D341Med (cell line): ENCODE data around the gene CDC16.
"Not testable (repeated sequence)": the region's sequence is repeated elsewhere in the genome, so short reads cannot be mapped to it uniquely, and the experiment has no call there.

Experiments used
- DNase-seq: peaks from one replicate; pipeline ENCODE4 v3.0.0; 2012; ENCODE audit warnings: low spot score

Gene CDC16

DNA sequence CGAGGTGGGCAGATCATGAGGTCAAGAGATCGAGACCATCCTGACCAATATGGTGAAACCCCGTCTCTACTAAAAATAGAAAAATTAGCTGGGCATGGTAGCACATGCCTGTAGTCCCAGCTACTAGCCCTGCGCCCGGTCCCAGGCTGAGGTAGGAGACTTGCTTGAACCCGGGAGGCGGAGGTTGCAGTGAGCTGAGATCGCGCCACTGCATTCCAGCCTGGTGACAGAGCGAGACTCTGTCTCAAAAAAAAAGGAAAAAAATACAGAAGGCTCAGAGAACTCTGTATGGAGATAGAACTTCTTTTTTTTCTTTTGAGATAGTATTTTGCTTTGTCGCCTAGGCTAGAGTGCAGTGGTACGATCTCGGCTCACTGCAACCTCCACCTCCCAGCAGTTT lies 29.6 kb downstream of the CDC16 start:
- not testable (repeated sequence) for DNase-seq

GRCh38 chr13:114264886-114265611 lies 30.4 kb downstream of the CDC16 start:
- DNase-seq, result no peak

DNA sequence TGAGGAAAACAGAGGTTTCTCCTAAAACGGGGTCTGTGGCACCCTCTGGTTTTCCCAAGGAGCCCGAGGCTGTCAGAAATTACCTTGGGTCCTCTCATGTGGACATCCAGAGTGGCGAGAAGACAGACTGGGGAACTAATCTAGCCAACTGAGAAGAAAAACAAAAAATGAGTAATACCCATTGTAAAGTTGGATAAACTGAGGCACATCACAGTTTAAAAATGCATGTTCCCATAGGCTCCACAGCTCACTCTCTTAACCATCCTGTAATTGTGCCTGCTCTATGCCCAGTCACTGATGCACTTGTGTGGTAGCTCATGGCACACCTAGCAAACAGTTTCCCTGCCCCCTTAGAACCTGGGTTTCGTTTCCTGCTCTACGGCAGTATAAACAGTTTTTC lies 31.5 kb downstream of the CDC16 start:
- DNase-seq, result no peak

DNA sequence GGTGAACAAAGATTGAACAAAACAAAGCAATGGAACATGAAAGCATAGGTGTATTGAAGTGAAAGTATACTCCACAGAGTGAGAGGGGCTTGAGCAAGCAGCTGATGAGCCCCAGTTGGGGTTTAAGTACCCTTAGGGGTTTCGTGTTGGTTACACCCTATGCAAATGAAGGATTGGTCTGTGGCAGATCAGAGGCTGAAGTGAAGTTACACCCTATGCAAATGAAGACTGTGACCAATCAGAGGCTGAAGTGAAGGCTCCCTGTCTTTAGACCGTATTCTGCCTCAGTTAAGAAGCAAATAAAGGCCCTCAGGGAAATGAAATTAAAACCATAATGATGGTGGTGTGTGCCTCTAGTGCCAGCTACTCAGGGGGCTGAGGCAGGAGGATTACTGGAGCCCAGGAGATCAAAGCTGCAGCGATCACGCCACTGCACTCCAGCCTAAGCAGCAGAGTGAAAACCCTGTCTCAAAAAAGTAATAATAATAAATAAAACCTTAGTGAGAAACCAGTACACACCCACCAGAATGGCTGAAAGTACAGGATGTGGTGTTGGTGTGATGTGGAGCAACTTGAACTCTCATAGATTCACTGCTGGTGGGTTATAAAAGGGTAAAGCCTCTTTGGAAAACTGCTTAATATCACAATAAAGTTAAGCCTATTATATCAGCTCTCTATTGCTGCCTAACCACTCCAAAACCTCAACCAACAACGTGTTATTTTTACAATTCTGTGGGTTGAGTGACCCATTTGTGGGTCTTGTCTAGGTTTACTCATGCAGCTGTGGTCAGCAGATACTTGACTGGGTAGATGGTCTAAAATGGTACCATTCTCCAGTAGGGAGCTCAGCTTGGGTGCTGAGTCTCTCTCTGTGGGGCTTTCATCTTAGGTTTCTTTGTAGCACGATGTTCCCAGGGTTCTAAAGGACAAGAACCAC lies 33.9 kb downstream of the CDC16 start:
- peak; percentile 74 for DNase-seq

DNA sequence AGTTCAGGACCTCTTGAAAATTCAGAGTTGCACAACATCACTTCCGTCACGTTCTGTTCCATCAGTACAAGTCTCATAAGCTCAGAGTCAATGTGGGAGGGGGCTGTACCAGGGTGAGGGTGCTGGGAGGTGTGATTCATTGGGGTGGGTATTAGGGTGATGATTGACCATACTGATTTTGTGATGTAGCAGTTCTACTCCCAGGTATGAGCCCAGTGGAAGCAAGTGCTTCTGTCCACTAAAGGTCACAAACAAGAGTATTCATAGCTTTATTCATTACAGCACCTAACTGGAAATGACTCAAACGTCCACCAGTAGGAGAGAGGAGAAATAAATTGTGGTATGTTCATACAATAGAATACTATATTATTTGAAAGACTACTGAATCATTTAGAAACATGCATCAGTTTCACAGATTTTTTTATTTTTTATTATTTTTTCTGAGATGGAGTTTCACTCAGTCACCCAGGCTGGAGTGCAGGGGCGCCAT lies 34.6 kb downstream of the CDC16 start:
- no peak for DNase-seq

- no peak for DNase-seq
Observed at GRCh38 chr13:114272977-114273376, 38.3 kb downstream of the CDC16 start.

- no peak for DNase-seq
Observed at GRCh38 chr13:114275304-114275703, 40.6 kb downstream of the CDC16 start.

GRCh38 chr13:114279146-114279545 lies 44.4 kb downstream of the CDC16 start:
- DNase-seq, result no peak

GRCh38 chr13:114279758-114280355 lies 45.2 kb downstream of the CDC16 start:
- no peak for DNase-seq

- peak; percentile 92 for DNase-seq
Observed at GRCh38 chr13:114281351-114282040, 46.8 kb downstream of the CDC16 start, which contains the start of gene UPF3A. Gene UPF3A (plus strand): TSS chr13:114281601. CDS start chr13:114281640, 39 bp downstream.

- peak; percentile 74 for DNase-seq
Observed at GRCh38 chr13:114282041-114282670, 47.5 kb downstream of the CDC16 start.

DNA sequence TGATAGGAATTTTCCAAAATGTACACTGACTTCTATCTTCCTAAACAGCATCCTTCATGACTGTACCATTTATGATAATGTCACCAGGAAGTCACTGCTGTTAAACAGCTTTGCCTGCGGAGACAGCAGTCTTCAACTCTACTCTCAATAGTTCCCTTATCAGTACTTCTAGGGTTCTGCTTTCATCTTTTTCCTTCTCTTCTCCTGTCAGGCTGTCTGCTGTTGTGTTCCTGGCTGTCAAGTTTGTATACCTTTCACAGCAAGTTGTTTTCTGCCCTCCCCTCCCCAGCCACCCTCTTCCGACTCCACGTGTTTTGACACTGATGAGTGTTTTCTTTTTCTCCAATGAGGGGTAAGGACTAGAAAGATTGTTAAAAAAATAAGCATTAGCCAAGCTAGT lies 48.9 kb downstream of the CDC16 start:
- no peak for DNase-seq

DNA sequence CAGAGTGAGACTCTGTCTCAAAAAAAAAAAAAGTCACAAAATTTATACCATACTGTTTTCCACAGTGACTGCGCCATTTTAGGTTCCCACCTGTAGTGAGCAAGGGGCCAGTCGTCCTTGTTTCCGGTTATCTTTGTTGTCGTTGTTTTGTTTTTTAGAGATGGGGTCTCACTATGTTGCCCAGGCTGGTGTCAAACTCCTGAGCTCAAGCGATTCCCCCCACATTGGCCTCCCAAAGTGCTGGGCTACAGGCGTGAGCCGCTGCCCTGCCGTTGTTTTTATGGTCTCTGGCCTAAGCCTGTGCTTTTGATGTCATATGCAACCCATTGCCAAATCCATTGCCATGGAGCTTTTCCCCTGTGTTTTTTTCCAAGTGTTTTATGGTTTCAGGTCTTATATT lies 50.0 kb downstream of the CDC16 start:
- DNase-seq, result no peak

- no peak for DNase-seq
Observed at GRCh38 chr13:114285166-114285808, 50.6 kb downstream of the CDC16 start.

- DNase-seq, result no peak
Observed at GRCh38 chr13:114286808-114287207, 52.1 kb downstream of the CDC16 start.

DNA sequence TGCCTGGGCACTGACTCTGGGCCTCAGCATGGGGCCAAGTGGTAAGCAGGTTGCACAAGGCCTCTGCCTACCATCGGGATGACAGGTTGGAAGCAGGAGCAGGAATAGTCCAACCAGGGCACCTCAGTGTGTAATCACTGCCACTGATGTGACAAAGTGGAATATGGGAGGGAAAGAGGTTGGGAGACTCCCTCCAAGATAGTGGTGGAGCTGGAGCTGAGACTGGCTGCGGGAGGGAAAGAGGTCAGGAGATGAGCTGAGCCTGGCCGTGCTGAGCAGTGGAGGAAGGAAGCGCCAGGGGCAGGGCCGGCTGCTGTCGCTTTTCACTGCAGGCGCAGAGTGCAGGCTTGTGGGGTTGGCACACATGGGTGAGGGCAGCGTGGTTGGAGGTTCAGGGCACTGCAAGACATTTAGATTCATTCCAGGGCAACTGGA lies 53.5 kb downstream of the CDC16 start:
- DNase-seq, result no peak

DNA sequence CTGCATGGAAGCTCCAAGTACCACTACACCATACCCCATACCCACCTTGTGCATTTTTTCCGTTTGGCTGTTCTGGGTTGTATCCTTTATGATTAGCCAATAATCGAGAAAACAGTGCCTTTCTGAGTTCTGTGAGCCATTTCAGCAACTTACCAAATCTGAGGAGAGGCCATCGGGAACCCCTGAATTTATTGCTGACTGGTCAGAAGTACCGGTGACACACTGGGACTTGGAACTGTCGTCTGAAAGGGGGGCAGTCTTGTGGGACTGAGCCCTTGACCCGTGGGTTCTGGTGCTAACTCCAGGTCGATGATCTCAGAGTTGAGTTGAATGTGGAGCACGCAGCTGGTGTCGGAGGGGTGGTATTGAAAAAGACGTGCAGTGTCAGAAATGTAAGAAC lies 61.8 kb downstream of the CDC16 start:
- DNase-seq, result no peak

GRCh38 chr13:114296902-114297301 lies 62.2 kb downstream of the CDC16 start:
- no peak for DNase-seq

GRCh38 chr13:114298866-114299265 lies 64.2 kb downstream of the CDC16 start:
- no peak for DNase-seq

GRCh38 chr13:114299604-114300305 lies 65.1 kb downstream of the CDC16 start:
- no peak for DNase-seq
